Endothelial cell of umbilical vein (primary cell): ENCODE measurements around the gene ZIC1. TPM values are rescaled to one million over a fixed set of nuclear protein-coding genes. Genes with fewer than 3 reads are reported as not detected.

ENCODE experiments used
- BruUV-seq: library from RNA; stranded (reverse); fragments of 400-500 nt; replicated peaks from 2 replicates; lab custom pipeline; 2021; lab: Mats Ljungman, UMichigan
- CTCF ChIA-PET: fragments of 300-600, 350-600 bp; sonication (Branson Sonifier 250); formaldehyde crosslinking; loops from one replicate; lab custom pipeline; 2021; ENCODE audit warnings: antibody characterized with exemption, inconsistent platforms; lab: Charles Lee
- POLR2A ChIA-PET: fragments of 300-600, 350-600 bp; sonication (Branson Sonifier 250); formaldehyde crosslinking; loops from one replicate; lab custom pipeline; 2021; ENCODE audit warnings: antibody characterized with exemption, inconsistent platforms; lab: Charles Lee
- DNase-seq: peaks from one replicate; pipeline ENCODE4 v3.0.0-alpha.2; 2011; ENCODE audit warnings: low read depth, low spot score
- FAIRE-seq: peaks from 2 replicates; lab custom pipeline; 2011; peaks lifted over from hg19 to GRCh38; lab: Jason Lieb, UNC
- H2AFZ ChIP-seq: 2 replicates; pipeline ENCODE4 v1.6.0; 2012; ENCODE audit warnings: low read depth, low read length, control low read depth, inconsistent platforms
- H3K27ac ChIP-seq: 2 replicates; pipeline ENCODE4 v1.5.1; 2011; ENCODE audit warnings: low read depth, mild to moderate bottlenecking, control low read depth, low read length, moderate library complexity; ENCODE audit not compliant: insufficient read depth
- H3K27me3 ChIP-seq, 2 experiments: 2 replicates each; pipeline versions ENCODE4 v1.6.0 to v1.6.1; 2011; ENCODE audit warnings: low read length in 2 of 2, mixed read lengths in 1 of 2; ENCODE audit not compliant: control insufficient read depth in 2 of 2, insufficient read depth in 2 of 2
- H3K36me3 ChIP-seq, 2 experiments: 2 replicates in 1 of 2; 3 replicates in 1 of 2; pipeline ENCODE4 v1.5.1; 2011; ENCODE audit warnings: low read length in 2 of 2, mild to moderate bottlenecking in 1 of 2, moderate library complexity in 1 of 2; ENCODE audit not compliant: control insufficient read depth in 2 of 2, insufficient read depth in 2 of 2; ENCODE audit errors: extremely low read depth in 1 of 2
- H3K4me1 ChIP-seq: 3 replicates; pipeline ENCODE4 v1.5.1; 2011; ENCODE audit warnings: mild to moderate bottlenecking, low read length; ENCODE audit not compliant: control insufficient read depth, insufficient read depth; ENCODE audit errors: extremely low read depth
- H3K4me2 ChIP-seq: 2 replicates; pipeline ENCODE4 v1.6.1; 2011; ENCODE audit warnings: low read length, control low read depth, mixed read lengths; ENCODE audit not compliant: insufficient read depth
- H3K4me3 ChIP-seq, 3 experiments: fragments of 200-600 bp in 1 of 3; sonication (generic), shearing (Covaris generic) in 1 of 3; replicated peaks in 1 of 3; 2 replicates each; pipeline ENCODE4 v1.5.1; 2011 to 2016; ENCODE audit warnings: control low read depth in 3 of 3, low read length in 3 of 3, mild to moderate bottlenecking in 2 of 3, inconsistent platforms in 1 of 3, low read depth in 1 of 3, moderate library complexity in 1 of 3; ENCODE audit not compliant: insufficient read depth in 1 of 3
- H3K79me2 ChIP-seq: 2 replicates; pipeline ENCODE4 v1.6.0; 2012; ENCODE audit warnings: low read length, inconsistent platforms; ENCODE audit not compliant: control insufficient read depth, insufficient read depth
- H3K9ac ChIP-seq: replicated peaks from 2 replicates; pipeline ENCODE3; 2011; ENCODE audit warnings: low read length, control low read depth; ENCODE audit not compliant: insufficient read depth; ENCODE audit errors: extremely low read depth
- H3K9me1 ChIP-seq: replicated peaks from 3 replicates; pipeline ENCODE4 v1.6.0; 2011; ENCODE audit warnings: mild to moderate bottlenecking, low read length; ENCODE audit not compliant: control insufficient read depth, insufficient read depth; ENCODE audit errors: extremely low read depth
- H3K9me3 ChIP-seq: replicated peaks from 2 replicates; pipeline ENCODE4 v1.5.1; 2012; ENCODE audit warnings: low read length, inconsistent platforms; ENCODE audit not compliant: control insufficient read depth, insufficient read depth
- H4K20me1 ChIP-seq: replicated peaks from 2 replicates; pipeline ENCODE3; 2011; ENCODE audit warnings: mild to moderate bottlenecking, low read length; ENCODE audit not compliant: control insufficient read depth, insufficient read depth; ENCODE audit errors: extremely low read depth
- CTCF ChIP-seq, 2 donors: IDR thresholded peaks; 1 replicate in 1 of 2; 2 replicates in 1 of 2; pipeline ENCODE4 v1.5.1; 2011; ENCODE audit warnings: low read length in 2 of 2, mild to moderate bottlenecking in 2 of 2, moderate library complexity in 2 of 2, control low read depth in 1 of 2, inconsistent platforms in 1 of 2, low read depth in 1 of 2; ENCODE audit not compliant: insufficient read depth in 1 of 2; ENCODE audit errors: extremely low read depth in 1 of 2
- EZH2 ChIP-seq: IDR thresholded peaks from 2 replicates; pipeline ENCODE4 v1.6.1; 2012; ENCODE audit warnings: borderline replicate concordance, low read depth, mild to moderate bottlenecking, moderate library complexity, low read length, inconsistent platforms; ENCODE audit not compliant: severe bottlenecking
- FOS ChIP-seq: IDR thresholded peaks from 2 replicates; pipeline ENCODE4 v1.6.1; 2011; ENCODE audit warnings: mild to moderate bottlenecking, low read length, moderate library complexity, borderline replicate concordance; ENCODE audit not compliant: insufficient read depth
- GATA2 ChIP-seq: IDR thresholded peaks from 2 replicates; pipeline ENCODE4 v1.7.0; 2011; ENCODE audit warnings: low read depth, mild to moderate bottlenecking, moderate library complexity, mixed read lengths, low read length; ENCODE audit not compliant: insufficient read length, insufficient read depth
- JUN ChIP-seq: IDR thresholded peaks from 2 replicates; pipeline ENCODE4 v1.6.1; 2011; ENCODE audit warnings: borderline replicate concordance, low read depth; ENCODE audit not compliant: insufficient read length, insufficient read depth
- MYC ChIP-seq: IDR thresholded peaks from one replicate; pipeline ENCODE4 v1.6.1; 2011; ENCODE audit warnings: mild to moderate bottlenecking, low read depth, low read length
- POLR2A ChIP-seq: IDR thresholded peaks from 2 replicates; pipeline ENCODE4 v1.6.1; 2012; ENCODE audit warnings: low read depth, mild to moderate bottlenecking, control low read depth, low read length
- POLR2AphosphoS5 ChIP-seq: IDR thresholded peaks from 2 replicates; pipeline ENCODE4 v1.6.1; 2012; ENCODE audit warnings: low read depth, mild to moderate bottlenecking, control low read depth, low read length, moderate library complexity; ENCODE audit not compliant: insufficient read depth
- dilution Hi-C: fragments of 300-500 bp; cut with MboI; formaldehyde crosslinking; loops from one replicate; pipeline ENCODE4 v1.15.0; 2019; ENCODE audit warnings: low sequenced_read_pairs; ENCODE audit not compliant: extremely low pct_ligation_motif_present
- intact Hi-C: fragments of 100-400 bp; cut with micrococcal nuclease; formaldehyde crosslinking; loops from one replicate; pipeline ENCODE4 v1.10.0; 2022
- polyA plus RNA-seq, 4 experiments: library from polyadenylated mRNA; depleted of rRNA in 3 of 4; stranded (reverse) in 3 of 4; unstranded in 1 of 4; fragments of >200 nt; gene quantifications; 2 replicates each; pipeline versions ENCODE4 v1.2.1 to v1.2.3, GENCODE V29; 2011 to 2012; ENCODE audit warnings: missing spikeins in 1 of 4
- total RNA-seq: library from RNA; stranded (reverse); gene quantifications from 2 replicates; pipeline ENCODE4 v1.2.3, GENCODE V29; 2021
- TF ChIP-seq, protein P1 (sequence below): IDR thresholded peaks from 2 replicates; pipeline ENCODE4 v1.6.1; 2011; ENCODE audit not compliant: insufficient read depth, insufficient read length

The ZIC1 gene
- total and polyA plus RNA-seq, 2 donors (not counting 3 experiments of a cell fraction or from before 2014, with no cell fraction given) = not detected

DNA sequence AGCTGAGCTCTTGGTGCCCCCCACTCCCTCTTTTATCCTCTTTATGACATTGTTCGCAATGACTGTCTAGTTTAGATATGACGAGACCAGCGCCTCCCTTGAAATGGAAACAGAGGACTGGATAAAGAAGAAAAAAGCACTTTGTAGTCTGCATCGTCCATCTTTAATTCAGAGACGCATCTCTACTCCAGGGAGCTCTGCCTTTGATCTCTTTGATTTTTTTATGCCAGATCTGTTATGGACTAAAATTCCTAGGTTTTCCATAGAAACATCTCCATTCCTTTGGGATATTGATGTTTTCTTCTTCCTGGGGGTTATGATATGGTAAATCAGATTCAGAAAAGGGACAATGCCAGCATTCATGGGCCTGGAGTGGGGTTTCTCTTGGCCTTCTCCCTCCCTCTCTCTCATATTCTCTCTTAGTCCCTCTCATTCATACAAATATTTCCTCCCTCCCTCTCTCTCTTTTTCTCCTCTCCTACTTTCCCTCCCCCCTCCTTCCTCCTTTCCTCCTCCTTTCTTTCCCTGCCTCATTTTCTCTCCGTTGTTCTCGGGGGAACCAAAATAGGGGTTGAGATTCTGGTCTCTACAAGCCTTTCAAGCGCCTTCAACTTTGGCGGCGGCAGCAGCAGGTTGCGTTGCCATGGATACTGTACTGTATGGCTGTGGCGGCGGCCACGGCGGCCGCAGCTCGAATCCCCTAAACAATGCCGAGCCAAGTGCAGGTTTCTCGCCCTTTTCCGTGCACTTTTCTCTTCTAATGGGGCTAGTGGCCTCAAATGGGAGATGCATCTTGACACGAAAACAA lies 48.3 kb upstream of the ZIC1 start:
- FAIRE-seq = no peak
- Histone ChIP-seq H3K9me1 (no peaks in the 10 kb centered on the region), H3K79me2 (no peaks in the 10 kb centered on the region), H3K4me2 (no peak overlapping the region), H3K4me3 (no peak overlapping the region), H3K27me3 (peaks cover 84 to 100% of the 10 kb centered on the region in 2 experiments), H3K4me1 (no peaks in the 10 kb centered on the region), H4K20me1 (no peaks in the 10 kb centered on the region), H3K9me3 (no peaks in the 10 kb centered on the region), H2AFZ (no peak overlapping the region), H3K27ac (no peak overlapping the region), H3K36me3 (no peaks in the 10 kb centered on the region), H3K9ac (no peak overlapping the region)
- BruUV-seq = no TSS peak
- CTCF ChIA-PET = interaction anchor here (0.6 to 2.6 kb wide), 11 partner anchors 9 to 802 kb away, joined by 3 to 11 read pairs (median 4); no protein-coding TSS in a partner anchor
- dilution Hi-C loops = no loop called here
- DNase-seq = no peak
- intact Hi-C loops = no loop called here
- POLR2A ChIA-PET = no interaction called here
- TF ChIP-seq EZH2 (peak; percentile 39), FOS (no peak)

- Histone ChIP-seq H3K9me3 (no peaks in the 10 kb centered on the region), H3K4me2 (no peak overlapping the region), H3K27ac (no peak overlapping the region), H3K9me1 (no peaks in the 10 kb centered on the region), H3K9ac (no peak overlapping the region), H3K4me1 (no peaks in the 10 kb centered on the region), H3K4me3 (no peak overlapping the region), H4K20me1 (no peaks in the 10 kb centered on the region), H3K36me3 (no peaks in the 10 kb centered on the region), H3K27me3 (peaks cover 78 to 98% of the 10 kb centered on the region in 2 experiments), H2AFZ (no peak overlapping the region), H3K79me2 (no peaks in the 10 kb centered on the region)
- TF ChIP-seq FOS (no peak), JUN (no peak), EZH2 (no peak), GATA2 (no peak), CTCF (IDR thresholded peaks at IDR 0.05; ENCODE audit: extremely low read depth in 1 of 2, insufficient read depth in 1 of 2, low read depth in 1 of 2, low read length in 2 of 2) (peak; percentile 57 to 73), POLR2AphosphoS5 (no peak), MYC (no peak), POLR2A (no peak)
- TF ChIP-seq, protein P1, sequence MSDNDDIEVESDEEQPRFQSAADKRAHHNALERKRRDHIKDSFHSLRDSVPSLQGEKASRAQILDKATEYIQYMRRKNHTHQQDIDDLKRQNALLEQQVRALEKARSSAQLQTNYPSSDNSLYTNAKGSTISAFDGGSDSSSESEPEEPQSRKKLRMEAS = no peak
- intact Hi-C loops (no loop called here), dilution Hi-C loops (no loop called here)
- ChIA-PET POLR2A (no interaction called here), CTCF (interaction anchor here (0.6 to 2.6 kb wide), 11 partner anchors 8 to 802 kb away, joined by 3 to 11 read pairs (median 4); no protein-coding TSS in a partner anchor)
- no TSS peak for BruUV-seq
- DNase-seq (no peak), FAIRE-seq (no peak)
Observed at GRCh38 chr3:147361454-147362420, 47.4 kb upstream of the ZIC1 start.
